ENCODE results near the gene ZDHHC11. TPM values are rescaled to one million over a fixed set of nuclear protein-coding genes. Genes with fewer than 3 reads are reported as not detected.
"Not testable (repeated sequence)": the region's sequence is repeated elsewhere in the genome, so short reads cannot be mapped to it uniquely, and the experiment has no call there.

ZDHHC11 gene
- total RNA-seq, 1 donor from 2014 or later: 40.1 TPM

GRCh38 chr5:757931-758697, 92.7 kb downstream of the ZDHHC11 start:
- DNase-seq: peak; percentile 85
- intact Hi-C loops (cut with micrococcal nuclease): no loop called here
- ATAC-seq: peak; percentile 81

GRCh38 chr5:757346-757930, 93.3 kb downstream of the ZDHHC11 start:
- intact Hi-C loops (cut with micrococcal nuclease): no loop called here

GRCh38 chr5:756865-757345, 93.9 kb downstream of the ZDHHC11 start:
- peak; percentile 79 for DNase-seq
- ATAC-seq: peak; percentile 79
- intact Hi-C loops (cut with micrococcal nuclease): no loop called here

More at GRCh38 chr5:757346-757930, 93.3 kb downstream of the ZDHHC11 start:
- DNase-seq (no peak), ATAC-seq (peak; percentile 0)

GRCh38 chr5:756171-756570, 94.6 kb downstream of the ZDHHC11 start:
- ATAC-seq (peak; percentile 30), DNase-seq (peak; percentile 66)
- intact Hi-C loops (cut with micrococcal nuclease): no loop called here

- intact Hi-C loops (cut with micrococcal nuclease); ATAC-seq; DNase-seq: not testable (repeated sequence)
These were observed 96.6 kb downstream of the ZDHHC11 start for GRCh38 chr5:754143-754632.

- DNase-seq; ATAC-seq; intact Hi-C loops (cut with micrococcal nuclease): not testable (repeated sequence)
These were observed 97.1 kb downstream of the ZDHHC11 start for GRCh38 chr5:753567-754142.

- intact Hi-C loops (cut with micrococcal nuclease); DNase-seq; ATAC-seq: not testable (repeated sequence)
These were observed 98.2 kb downstream of the ZDHHC11 start for GRCh38 chr5:752532-753115.

GRCh38 chr5:751992-752391, 98.8 kb downstream of the ZDHHC11 start:
- DNase-seq; ATAC-seq; intact Hi-C loops (cut with micrococcal nuclease): not testable (repeated sequence)

- no peak for ATAC-seq
- DNase-seq: no peak
- intact Hi-C loops (cut with micrococcal nuclease): no loop called here
These were observed 99.3 kb downstream of the ZDHHC11 start for GRCh38 chr5:751496-751895.

- DNase-seq; intact Hi-C loops (cut with micrococcal nuclease): not testable (repeated sequence)
These were observed 100.6 kb downstream of the ZDHHC11 start for GRCh38 chr5:750226-750625.

GRCh38 chr5:749101-749670, 101.6 kb downstream of the ZDHHC11 start:
- DNase-seq: no peak
- intact Hi-C loops (cut with micrococcal nuclease): no loop called here
- no peak for ATAC-seq

More at GRCh38 chr5:750226-750625, 100.6 kb downstream of the ZDHHC11 start:
- not testable (repeated sequence) for ATAC-seq

GRCh38 chr5:748011-748980, 102.5 kb downstream of the ZDHHC11 start:
- ATAC-seq; DNase-seq; intact Hi-C loops (cut with micrococcal nuclease): not testable (repeated sequence)

GRCh38 chr5:747303-747844, 103.4 kb downstream of the ZDHHC11 start:
- DNase-seq; ATAC-seq; intact Hi-C loops (cut with micrococcal nuclease): not testable (repeated sequence)

- ATAC-seq (peak; percentile 87), DNase-seq (peak; percentile 48)
- intact Hi-C loops (cut with micrococcal nuclease): no loop called here
These were observed 104.5 kb downstream of the ZDHHC11 start for GRCh38 chr5:746258-746761.

Measured in left ventricle myocardium superior (tissue), 1 donor.